Limb (tissue), 2 donors: ENCODE data around the gene IYD.

Experiments
- DNase-seq, 2 donors: peaks; one replicate each; pipeline ENCODE4 v3.0.0-alpha.2; 2016; ENCODE audit errors: extremely low spot score in 2 of 2

The IYD gene

GRCh38 chr6:150368762-150369161 is at the start of gene IYD:
Gene IYD (plus strand): TSS chr6:150369012. CDS start chr6:150369032, 20 bp downstream.
- DNase-seq = no peak

GRCh38 chr6:150319924-150320323 is 48.9 kb upstream of the IYD start:
- no peak for DNase-seq

- DNase-seq = peak; percentile 53 to 70
These were observed 48.4 kb upstream of the IYD start for GRCh38 chr6:150320442-150320841.

GRCh38 chr6:150322466-150322871 is 46.3 kb upstream of the IYD start:
- no peak for DNase-seq

GRCh38 chr6:150323205-150323604 is 45.6 kb upstream of the IYD start:
- DNase-seq = no peak

- DNase-seq = no peak
These were observed 44.8 kb upstream of the IYD start for GRCh38 chr6:150324044-150324443.

GRCh38 chr6:150325066-150325772 is 43.6 kb upstream of the IYD start:
- no peak for DNase-seq

- DNase-seq = no peak
These were observed 41.6 kb upstream of the IYD start for GRCh38 chr6:150327117-150327774.

- DNase-seq = no peak
These were observed 39.9 kb upstream of the IYD start for GRCh38 chr6:150328744-150329405.

GRCh38 chr6:150331344-150331743 is 37.5 kb upstream of the IYD start:
- DNase-seq = no peak

- DNase-seq = no peak
These were observed 35.8 kb upstream of the IYD start for GRCh38 chr6:150332939-150333584.

GRCh38 chr6:150333585-150333941 is 35.2 kb upstream of the IYD start:
- DNase-seq = no peak

- peak; percentile 65 to 75 for DNase-seq
These were observed 33.7 kb upstream of the IYD start for GRCh38 chr6:150334790-150335783.

GRCh38 chr6:150336299-150336698 is 32.5 kb upstream of the IYD start:
- DNase-seq = no peak

- DNase-seq = no peak
These were observed 32.1 kb upstream of the IYD start for GRCh38 chr6:150336708-150337107.

GRCh38 chr6:150342126-150342525 is 26.7 kb upstream of the IYD start:
- no peak for DNase-seq

GRCh38 chr6:150343434-150343833 is 25.4 kb upstream of the IYD start:
- no peak for DNase-seq

- no peak for DNase-seq
These were observed 23.0 kb upstream of the IYD start for GRCh38 chr6:150345781-150346180.

- no peak for DNase-seq
These were observed 22.5 kb upstream of the IYD start for GRCh38 chr6:150346346-150346745.

GRCh38 chr6:150347845-150348244 is 21.0 kb upstream of the IYD start:
- DNase-seq = no peak

GRCh38 chr6:150349546-150349945 is 19.3 kb upstream of the IYD start:
- no peak for DNase-seq
